Measurements from ENCODE around the gene TTC23L.

Gene TTC23L

DNA sequence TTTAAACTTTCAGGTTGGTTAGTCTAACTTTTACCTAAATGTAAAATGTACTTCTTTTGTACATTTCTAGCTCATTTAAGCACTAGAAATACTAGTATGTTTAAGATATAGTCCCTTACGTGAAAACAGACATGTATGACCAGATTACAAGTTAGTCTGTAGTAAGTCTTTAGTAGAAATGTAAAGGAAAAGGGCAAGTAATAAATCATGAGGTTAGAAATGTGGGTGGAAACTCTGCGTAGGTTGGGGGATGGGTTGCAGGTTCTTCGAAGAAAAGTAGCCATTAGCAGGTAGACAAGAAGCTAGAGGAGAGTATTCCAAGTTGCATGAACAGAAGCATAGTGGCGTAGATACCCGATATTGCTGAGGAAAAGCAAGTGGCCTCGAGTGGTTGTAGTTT, 53.5 kb downstream of the TTC23L start:
- no peak for DNase-seq (ENCODE audit: low read depth)
- no peak overlapping the region for H3K4me3 ChIP-seq (ENCODE audit: low read depth, low read length)
- TF ChIP-seq, protein P1, sequence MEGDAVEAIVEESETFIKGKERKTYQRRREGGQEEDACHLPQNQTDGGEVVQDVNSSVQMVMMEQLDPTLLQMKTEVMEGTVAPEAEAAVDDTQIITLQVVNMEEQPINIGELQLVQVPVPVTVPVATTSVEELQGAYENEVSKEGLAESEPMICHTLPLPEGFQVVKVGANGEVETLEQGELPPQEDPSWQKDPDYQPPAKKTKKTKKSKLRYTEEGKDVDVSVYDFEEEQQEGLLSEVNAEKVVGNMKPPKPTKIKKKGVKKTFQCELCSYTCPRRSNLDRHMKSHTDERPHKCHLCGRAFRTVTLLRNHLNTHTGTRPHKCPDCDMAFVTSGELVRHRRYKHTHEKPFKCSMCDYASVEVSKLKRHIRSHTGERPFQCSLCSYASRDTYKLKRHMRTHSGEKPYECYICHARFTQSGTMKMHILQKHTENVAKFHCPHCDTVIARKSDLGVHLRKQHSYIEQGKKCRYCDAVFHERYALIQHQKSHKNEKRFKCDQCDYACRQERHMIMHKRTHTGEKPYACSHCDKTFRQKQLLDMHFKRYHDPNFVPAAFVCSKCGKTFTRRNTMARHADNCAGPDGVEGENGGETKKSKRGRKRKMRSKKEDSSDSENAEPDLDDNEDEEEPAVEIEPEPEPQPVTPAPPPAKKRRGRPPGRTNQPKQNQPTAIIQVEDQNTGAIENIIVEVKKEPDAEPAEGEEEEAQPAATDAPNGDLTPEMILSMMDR (IDR thresholded peaks at IDR 0.05; ENCODE audit: low read depth, low read length): no peak
- no peak for TF ChIP-seq MYC (IDR thresholded peaks at IDR 0.05; ENCODE audit: low read depth, low read length)
- TF ChIP-seq POLR2A (IDR thresholded peaks at IDR 0.05; ENCODE audit: extremely low read depth, insufficient read length): no peak
- TF ChIP-seq, protein P2, sequence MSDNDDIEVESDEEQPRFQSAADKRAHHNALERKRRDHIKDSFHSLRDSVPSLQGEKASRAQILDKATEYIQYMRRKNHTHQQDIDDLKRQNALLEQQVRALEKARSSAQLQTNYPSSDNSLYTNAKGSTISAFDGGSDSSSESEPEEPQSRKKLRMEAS (IDR thresholded peaks at IDR 0.05; ENCODE audit: low read depth, low read length): no peak

DNA sequence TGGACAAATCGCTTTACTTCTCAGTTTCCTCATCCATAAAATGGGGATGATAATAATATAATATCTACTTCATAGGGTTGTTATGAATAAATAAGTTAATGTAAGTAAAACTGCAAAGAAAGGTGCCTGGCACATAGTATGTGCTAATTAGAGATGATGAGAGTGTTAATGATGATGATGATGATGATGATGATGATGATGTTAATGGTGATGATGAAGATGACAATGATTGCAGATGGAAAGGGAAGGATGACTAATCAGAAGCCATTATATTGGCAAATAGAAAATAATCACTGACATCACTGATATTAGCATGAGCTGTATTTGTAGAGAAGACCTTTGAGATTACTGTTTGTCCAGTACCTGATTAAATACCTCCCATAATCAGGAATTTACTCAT, 55.8 kb downstream of the TTC23L start:
- DNase-seq (ENCODE audit: low read depth): no peak
- no peak overlapping the region for H3K4me3 ChIP-seq (ENCODE audit: low read depth, low read length)
- TF ChIP-seq MYC (IDR thresholded peaks at IDR 0.05; ENCODE audit: low read depth, low read length): no peak
- TF ChIP-seq POLR2A (IDR thresholded peaks at IDR 0.05; ENCODE audit: extremely low read depth, insufficient read length): no peak
- TF ChIP-seq, protein P2 (IDR thresholded peaks at IDR 0.05; ENCODE audit: low read depth, low read length): no peak
- TF ChIP-seq, protein P1 (IDR thresholded peaks at IDR 0.05; ENCODE audit: low read depth, low read length): no peak

DNA sequence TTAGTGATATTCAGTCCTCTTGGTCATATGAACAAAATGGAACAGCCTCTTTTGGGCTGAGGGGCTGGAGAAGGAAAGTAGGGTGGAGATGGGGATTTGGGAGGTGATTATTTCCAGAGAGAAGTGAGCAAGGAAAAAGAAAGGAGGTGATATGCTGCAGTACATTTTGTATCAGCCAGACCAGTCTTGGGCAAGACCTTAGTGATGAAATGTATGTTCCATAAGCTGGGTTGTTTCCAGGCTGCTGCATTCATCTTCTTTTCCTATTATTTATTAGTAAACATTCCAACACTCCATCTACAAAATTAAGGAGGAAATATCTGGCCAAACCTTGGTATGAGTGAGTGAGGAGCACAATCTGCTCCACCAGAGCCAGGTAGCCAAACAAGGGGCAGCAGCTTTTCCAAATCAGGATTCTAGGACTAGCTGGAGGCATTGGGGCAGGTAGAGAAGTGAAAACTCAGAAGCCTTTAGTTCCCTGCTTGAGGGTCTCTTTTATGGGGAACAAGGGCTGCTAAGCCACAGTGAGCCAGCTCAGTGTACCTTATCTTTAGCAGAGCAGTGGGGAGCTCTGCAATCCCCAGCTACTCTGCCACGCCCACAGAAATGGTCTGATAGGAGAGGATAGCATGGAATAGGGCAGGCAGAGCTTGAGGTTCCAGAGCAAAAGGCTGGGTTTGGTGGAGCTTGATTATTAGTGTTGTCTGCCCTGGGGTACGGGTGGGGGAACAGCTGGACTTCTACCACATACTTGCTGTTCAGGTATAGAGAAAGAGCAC, 56.9 kb downstream of the TTC23L start:
- no peak overlapping the region for H3K4me3 ChIP-seq (ENCODE audit: low read depth, low read length)
- no peak for DNase-seq (ENCODE audit: low read depth)
- TF ChIP-seq, protein P1 (IDR thresholded peaks at IDR 0.05; ENCODE audit: low read depth, low read length): no peak
- TF ChIP-seq POLR2A (IDR thresholded peaks at IDR 0.05; ENCODE audit: extremely low read depth, insufficient read length): no peak
- TF ChIP-seq, protein P2 (IDR thresholded peaks at IDR 0.05; ENCODE audit: low read depth, low read length): no peak
- TF ChIP-seq MYC (IDR thresholded peaks at IDR 0.05; ENCODE audit: low read depth, low read length): no peak

DNA sequence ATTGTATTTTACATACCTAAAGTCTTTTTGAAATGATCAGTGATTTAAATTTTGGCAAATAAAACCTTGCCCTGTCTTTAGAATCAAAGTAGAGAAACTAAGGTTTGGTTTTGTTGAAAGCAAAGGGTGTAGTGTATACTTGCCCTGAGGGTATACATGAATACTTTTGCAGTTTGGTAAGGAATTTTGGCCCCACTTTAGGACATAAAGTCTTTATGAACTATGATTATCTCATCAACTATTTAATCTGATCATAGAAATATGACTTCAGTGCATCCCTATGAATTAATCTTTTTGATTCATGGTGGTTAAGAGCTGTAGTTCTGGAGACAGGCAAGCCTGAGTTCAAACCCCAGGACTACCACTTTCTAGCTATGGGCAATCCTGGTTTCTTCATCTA, 58.7 kb downstream of the TTC23L start:
- no peak for DNase-seq (ENCODE audit: low read depth)
- H3K4me3 ChIP-seq (ENCODE audit: low read depth, low read length): no peak overlapping the region
- no peak for TF ChIP-seq POLR2A (IDR thresholded peaks at IDR 0.05; ENCODE audit: extremely low read depth, insufficient read length)
- TF ChIP-seq MYC (IDR thresholded peaks at IDR 0.05; ENCODE audit: low read depth, low read length): no peak
- TF ChIP-seq, protein P1 (IDR thresholded peaks at IDR 0.05; ENCODE audit: low read depth, low read length): no peak
- TF ChIP-seq, protein P2 (IDR thresholded peaks at IDR 0.05; ENCODE audit: low read depth, low read length): no peak

DNA sequence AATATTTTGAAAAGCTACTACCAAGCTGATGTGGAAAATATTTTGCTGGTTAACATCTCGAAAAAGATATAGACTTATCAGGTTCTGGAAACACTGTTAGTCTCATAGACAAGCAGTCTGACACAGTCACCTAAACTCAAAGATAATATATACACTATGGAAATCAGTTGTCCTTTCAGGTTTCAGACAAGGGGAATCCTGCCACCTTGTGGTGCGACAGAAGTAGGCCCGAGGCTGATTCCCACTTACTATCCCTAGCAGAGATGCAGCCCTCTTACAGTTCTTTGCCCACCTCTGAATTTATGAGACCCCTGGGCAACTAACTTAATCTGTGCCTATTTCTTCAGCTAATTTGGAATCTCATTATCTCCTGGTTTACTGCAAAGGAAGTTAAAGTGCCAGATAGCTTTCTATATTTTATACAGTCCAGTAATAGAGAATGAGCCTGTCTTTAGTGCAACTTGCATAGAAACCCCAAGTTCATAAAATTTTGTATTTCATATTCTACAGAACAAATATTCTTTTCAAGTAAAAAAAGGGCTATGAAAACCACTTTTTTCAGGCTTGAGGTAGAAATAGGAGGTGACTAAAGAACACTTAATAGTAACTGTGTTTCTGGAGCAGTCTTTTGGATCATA, 59.4 kb downstream of the TTC23L start:
- no peak overlapping the region for H3K4me3 ChIP-seq (ENCODE audit: low read depth, low read length)
- DNase-seq (ENCODE audit: low read depth): peak; percentile 71
- TF ChIP-seq MYC (IDR thresholded peaks at IDR 0.05; ENCODE audit: low read depth, low read length) (0 out of 2 replicates have a peak, but pooled peaks have one; percentile 26), POLR2A (IDR thresholded peaks at IDR 0.05; ENCODE audit: extremely low read depth, insufficient read length) (no peak)
- TF ChIP-seq, protein P1 (IDR thresholded peaks at IDR 0.05; ENCODE audit: low read depth, low read length): peak; percentile 83
- TF ChIP-seq, protein P2 (IDR thresholded peaks at IDR 0.05; ENCODE audit: low read depth, low read length): no peak

Measured in NB4 (cell line).